Activated T-cell treated with anti-CD3 and anti-CD28 coated beads for 4 hours (primary cell): ENCODE data around the gene RFX3.

Experiments used
- DNase-seq: peaks from one replicate; pipeline ENCODE4 v3.0.0-alpha.2; 2020

The RFX3 gene

GRCh38 chr9:3431890-3432289, 93.9 kb downstream of the RFX3 start:
- no peak for DNase-seq

- no peak for DNase-seq
Observed at GRCh38 chr9:3419893-3420292, 105.9 kb downstream of the RFX3 start.

DNA sequence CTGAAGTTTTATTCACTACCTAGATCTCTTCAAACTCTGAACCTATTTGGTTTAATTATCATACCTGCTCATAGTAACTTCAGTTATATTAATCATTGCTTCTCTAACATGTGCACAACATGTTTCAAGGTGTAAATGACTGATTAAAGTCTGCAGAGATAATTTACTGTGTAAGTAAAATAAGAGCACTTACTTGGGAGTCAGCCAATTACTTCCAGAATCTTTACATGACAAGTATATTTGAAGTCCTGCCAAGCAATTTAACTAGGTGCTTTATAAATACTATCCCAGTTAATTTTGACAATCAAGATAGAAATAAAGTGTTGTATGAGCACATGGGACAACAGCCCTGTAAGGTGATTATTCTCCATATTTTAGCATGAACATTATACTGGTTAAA, 109.9 kb downstream of the RFX3 start:
- DNase-seq, result no peak

DNA sequence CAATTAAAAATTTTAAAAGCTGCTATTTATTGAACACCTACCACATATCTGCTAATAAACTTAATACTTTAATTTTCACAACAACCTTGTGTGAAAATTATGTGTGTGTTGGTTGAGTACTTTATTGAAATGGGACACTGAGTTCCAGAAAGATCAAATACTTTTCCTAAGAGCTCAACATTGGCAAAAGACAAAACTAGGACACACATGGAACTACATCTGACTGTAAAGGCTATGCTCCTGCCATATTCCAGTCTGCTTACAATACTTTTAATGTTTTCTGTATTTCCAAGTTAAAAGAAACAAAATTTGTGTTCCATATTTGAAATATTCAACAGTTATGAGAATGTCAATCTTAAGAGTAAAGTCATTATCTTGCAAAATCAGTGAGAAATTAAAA, 111.8 kb downstream of the RFX3 start:
- DNase-seq, result no peak

DNA sequence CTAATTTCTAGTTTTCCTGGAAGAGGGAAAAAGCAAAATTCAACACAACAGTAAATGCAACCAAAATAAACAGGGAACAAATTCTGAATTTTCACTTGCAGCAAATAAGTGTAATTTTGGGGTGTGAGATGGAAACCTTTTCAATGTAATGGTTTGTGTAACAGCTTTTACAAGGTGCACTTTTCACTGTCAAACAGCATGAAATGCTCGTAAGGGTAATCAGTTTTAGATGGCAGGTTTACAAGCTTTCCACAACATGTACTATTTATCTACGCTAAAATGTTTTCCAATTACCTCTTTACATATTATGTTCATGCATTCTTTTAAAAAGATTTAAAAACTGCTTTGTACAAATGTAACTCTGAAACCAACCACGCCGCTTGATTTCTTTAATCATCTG, 115.3 kb downstream of the RFX3 start:
- no peak for DNase-seq

DNA sequence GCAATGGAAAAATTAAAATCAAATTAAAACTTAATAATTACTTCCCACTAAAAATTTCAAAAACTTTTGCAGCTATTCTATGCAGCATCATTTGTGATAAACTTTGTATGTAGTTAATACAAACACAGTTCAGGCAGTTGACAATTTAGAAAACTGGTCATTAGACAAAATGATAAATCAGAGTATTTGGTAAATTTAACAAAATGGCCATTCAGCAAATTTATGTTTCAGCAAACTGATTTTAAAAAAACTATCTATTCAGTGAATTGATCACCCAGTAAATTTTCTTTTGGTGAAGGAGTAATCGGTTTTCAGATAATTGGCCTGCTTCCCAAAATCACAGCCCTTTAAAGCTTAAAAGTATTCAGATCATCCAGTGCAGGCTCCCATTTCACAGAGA, 116.3 kb downstream of the RFX3 start:
- DNase-seq, result no peak

DNA sequence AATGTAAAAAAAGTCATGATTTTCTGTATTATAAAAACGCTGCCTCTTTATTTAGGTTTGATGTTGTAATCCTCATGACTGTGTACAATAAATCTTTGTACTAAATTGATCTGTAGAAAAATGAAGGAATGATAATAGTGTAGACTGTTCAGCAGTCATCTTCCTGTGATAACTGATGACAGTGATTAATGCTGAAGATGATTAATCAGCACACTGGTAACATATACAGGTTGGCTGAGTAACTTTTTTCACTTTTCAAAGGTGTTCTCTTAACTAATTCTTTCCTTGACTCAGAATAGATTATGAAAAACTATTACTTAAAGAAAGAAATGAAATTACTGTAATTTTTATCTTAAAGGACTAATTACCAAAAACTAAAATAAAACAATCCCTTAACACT, 122.5 kb downstream of the RFX3 start:
- DNase-seq, result no peak

GRCh38 chr9:3401221-3401954, 124.4 kb downstream of the RFX3 start:
- DNase-seq, result no peak

- DNase-seq, result no peak
Observed at GRCh38 chr9:3398232-3398648, 127.6 kb downstream of the RFX3 start.

- no peak for DNase-seq
Observed at GRCh38 chr9:3397766-3398165, 128.0 kb downstream of the RFX3 start.

DNA sequence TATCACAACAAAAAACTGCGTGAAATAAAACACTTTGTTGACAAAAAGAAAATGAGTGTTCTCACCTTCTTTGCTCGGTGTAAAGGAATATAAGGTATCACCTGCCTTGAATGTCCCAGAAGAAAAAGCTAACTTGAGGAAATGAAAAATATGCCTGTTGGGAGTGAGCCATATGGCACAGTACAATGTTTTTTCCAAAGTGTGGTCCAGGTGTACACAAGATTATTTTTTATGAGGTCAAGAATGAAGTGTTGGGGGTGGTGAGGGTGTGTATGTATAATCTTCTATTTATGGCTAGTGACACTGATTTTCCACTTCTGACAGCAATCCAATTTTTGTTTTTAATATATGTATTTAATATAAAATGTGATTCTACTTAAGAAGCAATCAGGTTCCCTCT, 134.4 kb downstream of the RFX3 start:
- no peak for DNase-seq

- no peak for DNase-seq
Observed at GRCh38 chr9:3386753-3387152, 139.0 kb downstream of the RFX3 start.

GRCh38 chr9:3385871-3386270, 139.9 kb downstream of the RFX3 start:
- DNase-seq, result no peak

DNA sequence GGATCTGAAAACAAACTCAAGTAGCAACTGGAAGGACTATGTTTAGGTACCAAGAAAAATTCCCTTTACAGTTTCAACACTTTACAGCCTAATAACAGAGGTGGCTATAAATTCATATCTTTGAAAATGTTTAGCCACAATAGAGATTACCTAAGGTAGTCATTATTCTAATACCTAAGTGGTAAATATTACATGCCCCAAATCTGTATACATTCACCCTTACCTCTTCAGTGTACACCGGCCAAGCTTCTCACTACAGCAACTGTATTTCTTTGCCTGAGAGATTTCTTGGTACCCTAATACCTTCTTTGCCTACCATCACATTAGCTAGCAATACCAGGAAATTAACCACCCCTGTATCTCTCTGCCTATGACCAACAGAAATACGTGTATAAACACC, 154.0 kb downstream of the RFX3 start:
- DNase-seq, result no peak

DNA sequence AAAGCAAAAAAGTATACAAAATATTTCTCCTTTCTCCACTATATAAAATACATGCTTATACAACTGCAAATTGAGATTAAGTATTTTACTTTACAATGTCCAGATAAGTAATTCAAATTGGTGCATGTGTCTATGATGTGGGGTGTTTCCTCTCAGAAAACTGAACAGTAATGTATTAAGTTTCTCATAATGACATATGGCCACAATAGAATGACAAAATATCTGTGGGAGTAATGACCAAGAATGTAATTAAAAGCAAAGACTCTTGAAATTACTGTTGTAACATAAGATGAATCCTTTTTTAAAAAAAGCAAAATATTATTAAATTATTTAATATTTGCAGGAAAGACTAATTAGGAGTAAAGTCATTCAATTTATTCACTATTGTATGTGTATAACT, 155.1 kb downstream of the RFX3 start:
- no peak for DNase-seq

- no peak for DNase-seq
Observed at GRCh38 chr9:3367185-3367584, 158.6 kb downstream of the RFX3 start.

- no peak for DNase-seq
Observed at GRCh38 chr9:3361689-3362392, 164.0 kb downstream of the RFX3 start.

DNA sequence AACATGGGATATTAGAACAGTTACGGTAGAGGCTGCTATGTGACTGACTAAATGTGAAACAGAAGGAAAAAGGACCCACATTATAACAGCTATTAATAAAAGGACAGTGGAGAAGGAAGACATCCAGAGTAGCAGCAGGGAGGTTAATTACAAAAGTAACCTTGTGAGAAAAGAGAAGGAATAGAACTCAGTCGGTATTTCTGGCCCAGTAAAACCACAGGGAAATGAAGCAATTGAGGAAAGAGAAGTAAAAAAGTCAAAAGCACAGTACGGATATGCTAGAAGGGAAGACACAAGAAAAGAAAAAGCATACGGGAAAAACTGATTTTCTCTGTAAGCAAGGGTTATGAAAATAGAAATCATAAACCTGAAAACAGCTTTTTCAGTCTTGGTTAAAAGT, 164.7 kb downstream of the RFX3 start:
- no peak for DNase-seq

- DNase-seq, result no peak
Observed at GRCh38 chr9:3360245-3360644, 165.6 kb downstream of the RFX3 start.

GRCh38 chr9:3359778-3360177, 166.0 kb downstream of the RFX3 start:
- no peak for DNase-seq

DNA sequence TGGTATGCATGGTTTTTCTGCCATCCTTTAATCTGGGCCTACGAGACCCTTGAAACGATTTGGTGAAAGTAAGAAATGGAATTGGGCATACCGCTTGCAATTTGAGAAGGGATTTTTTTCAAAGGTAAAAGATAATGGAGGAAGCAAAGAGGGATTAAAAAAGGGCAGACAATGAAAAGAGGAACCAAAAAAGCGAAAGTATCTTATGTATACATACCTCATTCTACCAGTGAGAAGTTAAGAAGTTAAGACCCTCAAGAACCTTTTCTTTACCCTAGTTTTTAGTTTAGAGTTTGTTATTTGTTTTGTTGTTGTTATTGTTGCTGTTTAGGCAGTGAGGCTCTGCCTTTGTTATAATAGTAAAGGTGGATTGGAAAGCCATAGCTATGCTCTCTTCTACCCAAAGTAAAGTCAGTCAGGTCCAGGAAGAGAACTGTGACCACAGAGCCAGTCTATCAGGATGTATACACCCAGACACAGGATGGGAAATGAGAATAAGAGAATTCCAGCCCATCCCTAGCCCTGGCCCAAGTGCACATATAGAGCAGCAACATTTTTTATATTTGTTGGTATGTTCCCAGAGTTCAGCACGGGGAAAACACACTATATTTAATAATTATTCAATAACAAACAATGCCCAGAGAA, 166.6 kb downstream of the RFX3 start:
- no peak for DNase-seq

DNA sequence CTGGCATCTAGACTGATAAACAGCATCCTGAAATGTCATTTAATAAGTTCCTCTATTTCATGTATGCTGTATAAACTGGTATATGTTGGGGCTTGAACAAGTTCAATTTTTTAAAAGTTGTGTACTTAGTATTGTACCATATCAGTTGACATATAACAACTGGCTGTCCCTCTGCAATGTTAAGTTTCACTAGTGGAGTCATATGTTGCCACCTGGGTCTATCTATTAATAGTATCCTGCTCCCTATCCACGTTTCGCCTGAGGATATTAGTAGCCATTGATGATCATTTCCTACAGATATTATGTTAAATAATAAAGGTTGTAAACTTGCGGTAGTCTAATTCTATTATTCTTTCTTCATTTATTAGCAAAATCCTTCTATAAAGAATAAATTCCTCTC, 177.6 kb downstream of the RFX3 start:
- DNase-seq, result no peak

DNA sequence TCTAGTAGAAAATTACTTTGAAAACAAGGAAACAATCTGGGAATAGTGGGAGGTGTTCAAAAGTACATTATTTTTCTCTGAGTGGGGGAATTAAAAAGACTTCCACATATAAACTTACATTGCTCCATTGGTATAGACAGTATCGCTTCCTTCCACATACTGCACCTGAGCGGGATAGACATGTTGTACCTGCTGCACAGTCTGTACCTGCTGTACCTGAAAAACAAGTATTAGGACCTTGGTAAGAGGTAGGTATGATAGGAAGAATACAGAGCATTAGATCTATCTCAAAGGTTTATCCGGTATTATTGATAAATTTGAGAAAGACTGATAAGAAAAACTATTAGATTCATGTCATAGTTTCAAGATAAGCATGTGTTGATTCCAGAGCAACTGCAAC, 179.3 kb downstream of the RFX3 start:
- DNase-seq, result no peak

DNA sequence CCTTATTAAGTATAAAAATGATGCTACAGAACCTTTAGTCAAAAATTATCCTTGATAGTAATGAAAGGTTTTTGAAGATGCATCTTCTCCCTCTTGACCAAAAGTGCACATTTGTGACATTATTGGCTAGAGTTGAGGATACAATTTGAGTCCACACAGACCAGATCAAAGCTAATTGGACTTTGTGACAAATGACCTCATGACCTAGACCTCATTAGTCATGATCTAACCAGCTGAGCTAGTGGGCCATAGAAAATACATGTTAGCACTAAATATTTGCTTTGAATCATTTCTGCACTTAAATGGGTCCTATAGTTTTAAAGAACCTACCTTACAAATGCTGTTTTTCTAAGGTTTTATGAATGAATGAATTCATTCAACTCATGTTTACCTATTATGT, 182.1 kb downstream of the RFX3 start:
- no peak for DNase-seq
